Measurements from ENCODE around the gene FSTL4. TPM values are rescaled to one million over a fixed set of nuclear protein-coding genes. Genes with fewer than 3 reads are reported as not detected.
"Not testable (repeated sequence)": the region's sequence is repeated elsewhere in the genome, so short reads cannot be mapped to it uniquely, and the experiment has no call there.

The FSTL4 gene
- polyA plus RNA-seq, 3 donors: 0.11 to 0.72 TPM; not detected in 1

- WGBS, 3 donors: 91 to 96% (median 94%) methylated on average over 17 of the region's 17 CpGs
- no peak overlapping the region for H3K27ac ChIP-seq (ENCODE audit: low read depth, low read length)
Measured at GRCh38 chr5:133405275-133406034, 206.9 kb downstream of the FSTL4 start.

GRCh38 chr5:133404724-133405123 is 207.6 kb downstream of the FSTL4 start:
- no peak overlapping the region for H3K27ac ChIP-seq (ENCODE audit: low read depth, low read length)
- 71 to 88% (median 74%) methylated on average over 7 of the region's 7 CpGs for WGBS, 3 donors

- WGBS, 3 donors: 91 to 97% (median 91%) methylated on average over 5 of the region's 5 CpGs
- no peak overlapping the region for H3K27ac ChIP-seq (ENCODE audit: low read depth, low read length)
Measured at GRCh38 chr5:133403741-133404364, 208.5 kb downstream of the FSTL4 start.

- no peak overlapping the region for H3K27ac ChIP-seq (ENCODE audit: low read depth, low read length)
- 88 to 94% (median 91%) methylated on average over 12 of the region's 12 CpGs for WGBS, 3 donors
Measured at GRCh38 chr5:133402775-133403174, 209.6 kb downstream of the FSTL4 start.

GRCh38 chr5:133401731-133402347 is 210.5 kb downstream of the FSTL4 start:
- WGBS, 3 donors: 75 to 80% (median 79%) methylated on average over 9 of the region's 9 CpGs
- no peak overlapping the region for H3K27ac ChIP-seq (ENCODE audit: low read depth, low read length)

- no peak overlapping the region for H3K27ac ChIP-seq (ENCODE audit: low read depth, low read length)
- 76 to 80% (median 79%) methylated on average over 10 of the region's 10 CpGs for WGBS, 3 donors
Measured at GRCh38 chr5:133400831-133401351, 211.4 kb downstream of the FSTL4 start.

- WGBS, 3 donors: 89 to 93% (median 93%) methylated on average over 3 of the region's 3 CpGs
- H3K27ac ChIP-seq (ENCODE audit: low read depth, low read length): no peak overlapping the region
Measured at GRCh38 chr5:133400120-133400519, 212.2 kb downstream of the FSTL4 start.

- no peak overlapping the region for H3K27ac ChIP-seq (ENCODE audit: low read depth, low read length)
- 77 to 85% (median 82%) methylated on average over 9 to 10 of the region's 10 CpGs for WGBS, 3 donors
Measured at GRCh38 chr5:133399247-133399891, 213.0 kb downstream of the FSTL4 start.

- 82 to 88% (median 83%) methylated on average over 6 of the region's 6 CpGs for WGBS, 3 donors
- H3K27ac ChIP-seq (ENCODE audit: low read depth, low read length): no peak overlapping the region
Measured at GRCh38 chr5:133398646-133399101, 213.7 kb downstream of the FSTL4 start.

- WGBS, 3 donors: 87 to 93% (median 91%) methylated on average over 9 of the region's 9 CpGs
- H3K27ac ChIP-seq (ENCODE audit: low read depth, low read length): no peak overlapping the region
Measured at GRCh38 chr5:133397990-133398645, 214.2 kb downstream of the FSTL4 start.

- 40 to 64% (median 59%) methylated on average over 2 of the region's 2 CpGs for WGBS, 3 donors
- H3K27ac ChIP-seq (ENCODE audit: low read depth, low read length): no peak overlapping the region
Measured at GRCh38 chr5:133397348-133397747, 215.0 kb downstream of the FSTL4 start.

GRCh38 chr5:133396814-133397213 is 215.5 kb downstream of the FSTL4 start:
- WGBS, 3 donors: 14 to 63% (median 23%) methylated on average over 7 of the region's 7 CpGs
- H3K27ac ChIP-seq (ENCODE audit: low read depth, low read length): no peak overlapping the region

- H3K27ac ChIP-seq (ENCODE audit: low read depth, low read length): no peak overlapping the region
- 69 to 80% (median 76%) methylated on average over 6 of the region's 6 CpGs for WGBS, 3 donors
Measured at GRCh38 chr5:133396187-133396741, 216.1 kb downstream of the FSTL4 start.

GRCh38 chr5:133395207-133395606 is 217.1 kb downstream of the FSTL4 start:
- WGBS, 3 donors: 93 to 98% (median 93%) methylated on average over 20 to 21 of the region's 21 CpGs
- H3K27ac ChIP-seq (ENCODE audit: low read depth, low read length): not testable (repeated sequence)

- not testable (repeated sequence) for H3K27ac ChIP-seq (ENCODE audit: low read depth, low read length)
- 92 to 96% (median 93%) methylated on average over 21 to 22 of the region's 22 CpGs for WGBS, 3 donors
Measured at GRCh38 chr5:133394477-133394817, 217.9 kb downstream of the FSTL4 start.

- H3K27ac ChIP-seq (ENCODE audit: low read depth, low read length): no peak overlapping the region
- WGBS, 3 donors: 89 to 93% (median 92%) methylated on average over 14 to 17 of the region's 17 CpGs
Measured at GRCh38 chr5:133393776-133394476, 218.4 kb downstream of the FSTL4 start.

GRCh38 chr5:133392448-133392847 is 219.9 kb downstream of the FSTL4 start:
- H3K27ac ChIP-seq (ENCODE audit: low read depth, low read length): no peak overlapping the region
- WGBS, 3 donors: 66 to 69% (median 67%) methylated on average over 4 of the region's 4 CpGs

Data from adipose tissue (tissue), 3 donors.